HEK293T (cell line): ENCODE data around the gene MT3.

Experiments
- CTCF ChIA-PET: fragments of 350-600 bp; formaldehyde crosslinking; extraction: SDS; loops from one replicate; lab custom pipeline; 2021; ENCODE audit warnings: antibody characterized with exemption, inconsistent platforms; lab: Yijun Ruan, JAX
- POLR2A ChIA-PET: fragments of 350-600 bp; formaldehyde crosslinking; extraction: SDS; loops from one replicate; lab custom pipeline; 2020; ENCODE audit warnings: antibody characterized with exemption, inconsistent platforms; lab: Yijun Ruan, JAX
- DNase-seq: peaks from one replicate; pipeline ENCODE4 v3.0.0; 2012; ENCODE audit warnings: mixed read lengths; ENCODE audit errors: extremely low spot score
- ARNT ChIP-seq: fragments of 450-650 bp; IDR thresholded peaks from 2 replicates; pipeline ENCODE4 v1.6.1; 2017; ENCODE audit warnings: mild to moderate bottlenecking
- BHLHE40 ChIP-seq: fragments of 450-650 bp; IDR thresholded peaks from 2 replicates; pipeline ENCODE4 v1.6.1; 2016; ENCODE audit warnings: mild to moderate bottlenecking, moderate library complexity, borderline replicate concordance
- CTBP1 ChIP-seq: fragments of 450-650 bp; IDR thresholded peaks from 2 replicates; pipeline ENCODE4 v1.6.1; 2016; ENCODE audit warnings: borderline replicate concordance
- ELF4 ChIP-seq: fragments of 450-650 bp; IDR thresholded peaks from 2 replicates; pipeline ENCODE4 v1.6.1; 2017; ENCODE audit warnings: antibody characterized with exemption
- FOXA1 ChIP-seq: fragments of 450-650 bp; IDR thresholded peaks from 2 replicates; pipeline ENCODE4 v1.6.1; 2016; ENCODE audit warnings: mild to moderate bottlenecking
- FOXK2 ChIP-seq: fragments of 450-650 bp; IDR thresholded peaks from 2 replicates; pipeline ENCODE4 v1.6.1; 2016; ENCODE audit warnings: mild to moderate bottlenecking
- FOXM1 ChIP-seq: fragments of 450-650 bp; IDR thresholded peaks from 2 replicates; pipeline ENCODE4 v1.6.1; 2017; ENCODE audit warnings: mild to moderate bottlenecking, borderline replicate concordance
- HDGF ChIP-seq: fragments of 450-650 bp; IDR thresholded peaks from 2 replicates; pipeline ENCODE4 v1.6.1; 2017; ENCODE audit warnings: antibody characterized with exemption, borderline replicate concordance
- L3MBTL2 ChIP-seq: fragments of 450-650 bp; conservative IDR thresholded peaks from 2 replicates; pipeline ENCODE4 v1.6.1; 2016; ENCODE audit warnings: mild to moderate bottlenecking
- LEF1 ChIP-seq: fragments of 450-650 bp; IDR thresholded peaks from 2 replicates; pipeline ENCODE4 v1.6.1; 2017; ENCODE audit warnings: mild to moderate bottlenecking, borderline replicate concordance
- NFRKB ChIP-seq: fragments of 450-650 bp; IDR thresholded peaks from 2 replicates; pipeline ENCODE4 v1.6.1; 2016; ENCODE audit warnings: mild to moderate bottlenecking, moderate library complexity
- SP1 ChIP-seq: fragments of 450-650 bp; IDR thresholded peaks from 2 replicates; pipeline ENCODE4 v1.6.1; 2017
- SUZ12 ChIP-seq: fragments of 450-650 bp; IDR thresholded peaks from 2 replicates; pipeline ENCODE4 v1.6.1; 2016; ENCODE audit warnings: mild to moderate bottlenecking
- TARDBP ChIP-seq: fragments of 450-650 bp; IDR thresholded peaks from 2 replicates; pipeline ENCODE4 v1.6.1; 2016
- ZNF384 ChIP-seq: fragments of 450-650 bp; IDR thresholded peaks from 2 replicates; pipeline ENCODE4 v1.6.1; 2016
- TF ChIP-seq, protein P1 (sequence below): fragments of 450-650 bp; IDR thresholded peaks from 2 replicates; pipeline ENCODE4 v1.6.1; 2016

The MT3 gene

DNA sequence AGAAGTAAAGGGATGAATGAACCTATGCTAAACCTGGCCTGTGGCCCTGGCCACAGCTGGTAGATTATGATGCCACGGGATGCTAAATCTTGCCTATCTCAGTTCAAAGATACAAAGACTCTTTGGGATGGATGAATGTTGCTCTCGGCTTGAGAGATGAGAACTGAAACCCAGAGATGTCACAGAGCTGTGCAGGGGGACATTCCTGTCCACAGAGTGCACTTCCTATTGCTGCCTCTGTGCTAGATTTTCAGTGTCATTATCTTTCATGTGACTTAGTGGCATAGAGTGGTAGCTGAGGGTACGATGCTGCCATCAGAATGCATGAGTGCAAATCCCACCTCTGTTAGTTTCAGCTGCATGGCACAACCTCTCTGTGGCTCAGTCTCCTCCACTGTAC is 40.8 kb downstream of the MT3 start:
- POLR2A ChIA-PET = no interaction called here
- no peak for DNase-seq
- CTCF ChIA-PET = interaction anchor here (1.2 kb wide), 1 partner anchor 25 kb away, joined by 3 read pairs; no protein-coding TSS in a partner anchor

GRCh38 chr16:56631197-56631596 is 41.9 kb downstream of the MT3 start:
- CTCF ChIA-PET = no interaction called here
- POLR2A ChIA-PET = no interaction called here
- DNase-seq = no peak
- no peak for TF ChIP-seq ELF4
- TF ChIP-seq FOXA1 = no peak

More for the DNA sequence above, 40.8 kb downstream of the MT3 start:
- TF ChIP-seq ARNT (no peak), HDGF (no peak), FOXA1 (no peak), ZNF384 (no peak), LEF1 (no peak), SP1 (no peak), BHLHE40 (no peak)

- POLR2A ChIA-PET = no interaction called here
- CTCF ChIA-PET = no interaction called here
- no peak for DNase-seq
- no peak for TF ChIP-seq FOXA1
- TF ChIP-seq LEF1 = no peak
- no peak for TF ChIP-seq TARDBP
- TF ChIP-seq HDGF = no peak
- TF ChIP-seq NFRKB = no peak
- no peak for TF ChIP-seq L3MBTL2
- TF ChIP-seq SP1 = no peak
- no peak for TF ChIP-seq FOXM1
- TF ChIP-seq ARNT = no peak
- no peak for TF ChIP-seq ZNF384
Measured at GRCh38 chr16:56631832-56632155, 42.5 kb downstream of the MT3 start.

- no peak for TF ChIP-seq CTBP1
- TF ChIP-seq ZNF384 = no peak
- TF ChIP-seq TARDBP = no peak
- TF ChIP-seq SUZ12 = no peak
- no peak for TF ChIP-seq HDGF
- no peak for TF ChIP-seq ARNT
- no peak for TF ChIP-seq SP1
- no peak for TF ChIP-seq BHLHE40
- TF ChIP-seq FOXK2 = no peak
- no peak for TF ChIP-seq LEF1
- no peak for TF ChIP-seq FOXM1
- DNase-seq = no peak
- POLR2A ChIA-PET = no interaction called here
- CTCF ChIA-PET = no interaction called here
Measured at GRCh38 chr16:56632156-56632847, 43.0 kb downstream of the MT3 start, which contains the start of gene MT1M. Gene MT1M, plus strand, starts transcription at chr16:56632659. Its CDS starts 73 bp downstream, at chr16:56632732.

DNA sequence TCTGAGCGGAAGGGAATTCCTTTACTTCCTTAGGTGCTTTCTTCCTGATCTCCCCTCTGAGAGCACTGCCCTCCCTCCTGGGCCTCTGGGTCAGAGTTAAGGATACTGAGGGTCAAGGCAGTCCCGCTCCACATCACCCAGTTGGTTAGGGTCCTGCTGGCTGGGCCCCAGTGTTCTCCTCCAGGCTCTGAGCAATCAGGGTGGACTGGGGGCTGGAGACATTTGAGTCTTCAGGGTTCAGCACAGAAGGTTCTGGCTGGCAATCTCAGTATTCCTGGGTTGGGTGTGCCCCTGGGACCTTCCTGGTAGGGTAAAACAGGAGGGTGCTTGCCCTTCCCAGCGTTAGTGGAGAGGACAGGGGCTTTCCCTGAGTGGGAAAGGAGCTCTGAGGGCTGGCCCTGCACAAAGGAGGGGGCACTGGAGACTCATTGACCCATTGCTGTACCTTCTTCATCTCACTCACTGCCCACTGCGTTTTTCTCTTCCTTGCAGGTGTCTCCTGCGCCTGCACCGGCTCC is 43.6 kb downstream of the MT3 start:
- no peak for TF ChIP-seq SP1
- TF ChIP-seq FOXK2 = no peak
- TF ChIP-seq SUZ12 = no peak
- TF ChIP-seq CTBP1 = no peak
- no peak for TF ChIP-seq LEF1
- no peak for TF ChIP-seq FOXM1
- POLR2A ChIA-PET = no interaction called here
- CTCF ChIA-PET = no interaction called here
- no peak for DNase-seq

DNA sequence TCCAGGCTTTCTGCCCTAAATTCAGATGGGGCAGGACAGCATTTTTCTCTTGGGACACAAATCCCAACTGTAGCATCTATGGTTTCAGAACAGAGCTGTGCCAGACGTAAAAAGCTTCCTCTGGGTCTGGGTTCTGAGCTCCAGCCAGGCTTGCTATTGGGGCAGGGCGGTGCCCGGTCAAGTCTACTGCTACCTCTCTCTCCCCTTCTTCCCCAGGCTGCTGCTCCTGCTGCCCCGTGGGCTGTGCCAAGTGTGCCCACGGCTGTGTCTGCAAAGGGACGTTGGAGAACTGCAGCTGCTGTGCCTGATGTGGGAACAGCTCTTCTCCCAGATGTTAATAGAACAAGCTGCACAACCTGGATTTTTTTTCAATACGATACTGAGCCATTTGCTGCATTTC is 44.2 kb downstream of the MT3 start:
- ChIA-PET POLR2A (no interaction called here), CTCF (no interaction called here)
- TF ChIP-seq FOXM1 (no peak), L3MBTL2 (no peak), FOXA1 (no peak)
- no peak for DNase-seq

GRCh38 chr16:56634715-56635440 is 45.5 kb downstream of the MT3 start:
- DNase-seq = no peak
- ChIA-PET CTCF (no interaction called here), POLR2A (interaction anchor here (1.1 kb wide), 1 partner anchor 27 kb away, joined by 3 read pairs; the partner anchor contains the start of gene MT2A)
- TF ChIP-seq SUZ12 = no peak
- no peak for TF ChIP-seq NFRKB
- no peak for TF ChIP-seq FOXM1
- no peak for TF ChIP-seq ZNF384
- no peak for TF ChIP-seq SP1
- no peak for TF ChIP-seq BHLHE40
- no peak for TF ChIP-seq ELF4
- TF ChIP-seq ARNT = no peak
- TF ChIP-seq, protein P1, sequence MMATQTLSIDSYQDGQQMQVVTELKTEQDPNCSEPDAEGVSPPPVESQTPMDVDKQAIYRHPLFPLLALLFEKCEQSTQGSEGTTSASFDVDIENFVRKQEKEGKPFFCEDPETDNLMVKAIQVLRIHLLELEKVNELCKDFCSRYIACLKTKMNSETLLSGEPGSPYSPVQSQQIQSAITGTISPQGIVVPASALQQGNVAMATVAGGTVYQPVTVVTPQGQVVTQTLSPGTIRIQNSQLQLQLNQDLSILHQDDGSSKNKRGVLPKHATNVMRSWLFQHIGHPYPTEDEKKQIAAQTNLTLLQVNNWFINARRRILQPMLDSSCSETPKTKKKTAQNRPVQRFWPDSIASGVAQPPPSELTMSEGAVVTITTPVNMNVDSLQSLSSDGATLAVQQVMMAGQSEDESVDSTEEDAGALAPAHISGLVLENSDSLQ = no peak
- no peak for TF ChIP-seq FOXK2
- TF ChIP-seq FOXA1 = no peak
- no peak for TF ChIP-seq HDGF
- TF ChIP-seq TARDBP = no peak
- no peak for TF ChIP-seq LEF1
- no peak for TF ChIP-seq L3MBTL2
- no peak for TF ChIP-seq CTBP1
